Measurements from ENCODE around the gene NANOS1.

- TF ChIP-seq CTCF (conservative IDR thresholded peaks at IDR 0.05; ENCODE audit: low read depth in 2 of 2) (no peak), POLR2AphosphoS5 (IDR thresholded peaks at IDR 0.05; ENCODE audit: low read depth) (no peak), EZH2 (IDR thresholded peaks at IDR 0.05; ENCODE audit: low read depth, unreplicated experiment) (no peak), CREB1 (CRISPR knock-in tag; IDR thresholded peaks at IDR 0.05; ENCODE audit: low read depth) (no peak), REST (IDR thresholded peaks at IDR 0.05; ENCODE audit: unreplicated experiment) (no peak), EZH2phosphoT487 (IDR thresholded peaks at IDR 0.05; ENCODE audit: unreplicated experiment) (no peak), ETS1 (IDR thresholded peaks at IDR 0.05) (no peak), JUNB (IDR thresholded peaks at IDR 0.05; ENCODE audit: unreplicated experiment) (no peak), ZNF331 (CRISPR knock-in tag; IDR thresholded peaks at IDR 0.05; ENCODE audit: low read depth) (no peak), ZNF462 (CRISPR knock-in tag; IDR thresholded peaks at IDR 0.05) (no peak), NANOG (IDR thresholded peaks at IDR 0.05; ENCODE audit: borderline replicate concordance) (no peak), ZNF114 (CRISPR knock-in tag; IDR thresholded peaks at IDR 0.05) (no peak)
Measured at GRCh38 chr10:118983263-118983662, 46.3 kb upstream of the NANOS1 start.

All from GM23338 (cell line).